HG03103 (cell line): ENCODE data around the gene NUDT4.

Experiments used
- ATAC-seq: cut with Tn5 transposase; IDR thresholded peaks from one replicate; pipeline ENCODE4 v1.9.1; 2021; ENCODE audit warnings: low read depth; ENCODE audit not compliant: unreplicated experiment

The NUDT4 gene

DNA sequence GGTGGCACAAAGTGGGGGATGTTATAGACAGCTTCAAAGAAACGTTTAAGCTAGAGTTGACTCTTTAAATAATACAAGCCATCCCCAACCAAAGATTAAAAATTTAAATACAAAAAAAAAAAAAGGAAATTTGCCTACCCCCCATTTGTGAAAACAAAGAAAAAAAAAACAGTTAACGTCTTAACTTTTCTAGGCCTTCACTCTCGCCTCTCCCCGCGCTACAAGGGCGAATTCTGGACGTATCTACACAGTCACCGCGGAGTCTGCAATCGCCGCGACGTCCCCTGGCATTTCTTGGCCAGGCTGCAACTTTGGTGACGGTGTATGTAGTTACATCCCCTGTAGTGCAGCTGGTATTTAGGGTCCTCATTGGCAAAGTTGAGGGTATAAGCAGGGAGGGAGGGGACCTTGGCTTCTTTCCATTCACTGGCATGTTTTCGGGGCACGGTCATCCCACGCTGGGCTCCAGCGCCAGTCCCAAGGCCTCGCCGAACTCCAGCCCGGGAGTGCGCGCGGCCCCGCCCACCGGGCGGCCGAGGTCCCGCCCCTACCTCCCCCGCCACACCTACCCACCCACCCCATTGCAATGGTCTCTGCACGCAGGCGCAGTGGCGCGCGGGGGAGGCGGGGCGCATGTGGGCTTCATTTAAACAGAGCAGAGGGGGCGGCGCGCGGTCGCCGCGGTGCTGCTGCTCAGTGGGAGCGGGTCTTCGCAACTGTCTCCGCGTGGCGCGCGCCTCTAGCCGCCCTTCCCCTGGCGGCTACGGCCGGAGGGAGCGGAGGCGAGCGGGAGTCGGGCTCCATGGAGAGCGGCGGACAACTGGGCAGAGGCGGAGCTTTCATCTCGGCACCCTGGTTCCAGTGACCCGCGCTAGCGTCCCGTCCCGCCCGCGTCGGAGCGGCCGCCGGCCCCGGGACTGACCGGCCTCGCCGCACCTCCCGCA is at the start of gene NUDT4:
Gene NUDT4, plus strand, starts transcription at position 674 of the 944 bp plus-strand sequence. CDS start 398 bp downstream, outside the sequence.
- peak; percentile 65 for ATAC-seq

DNA sequence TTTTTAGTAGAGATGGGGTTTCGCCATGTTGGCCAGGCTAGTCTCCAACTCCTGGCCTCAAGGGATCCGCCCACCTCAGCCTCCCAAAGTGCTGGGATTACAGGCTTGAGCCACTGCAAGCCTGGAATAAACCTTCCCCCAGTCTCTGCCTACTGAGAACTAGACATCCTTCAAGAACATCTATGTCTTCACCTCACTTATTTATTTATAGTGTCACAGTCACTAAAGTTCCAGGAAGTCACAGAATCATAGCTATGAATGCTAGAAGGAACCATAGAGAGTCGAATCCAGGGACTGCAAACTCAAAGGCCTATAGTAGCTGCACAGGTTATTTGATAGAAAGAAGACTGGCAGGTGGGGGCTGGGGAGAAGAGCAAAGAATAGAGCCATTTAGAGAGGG is 44.7 kb upstream of the NUDT4 start:
- ATAC-seq: no peak

- no peak for ATAC-seq
These were observed 43.9 kb upstream of the NUDT4 start for GRCh38 chr12:93333828-93334227.

GRCh38 chr12:93335603-93336162 is 42.0 kb upstream of the NUDT4 start:
- ATAC-seq: no peak

GRCh38 chr12:93336291-93336741 is 41.4 kb upstream of the NUDT4 start:
- ATAC-seq: no peak

DNA sequence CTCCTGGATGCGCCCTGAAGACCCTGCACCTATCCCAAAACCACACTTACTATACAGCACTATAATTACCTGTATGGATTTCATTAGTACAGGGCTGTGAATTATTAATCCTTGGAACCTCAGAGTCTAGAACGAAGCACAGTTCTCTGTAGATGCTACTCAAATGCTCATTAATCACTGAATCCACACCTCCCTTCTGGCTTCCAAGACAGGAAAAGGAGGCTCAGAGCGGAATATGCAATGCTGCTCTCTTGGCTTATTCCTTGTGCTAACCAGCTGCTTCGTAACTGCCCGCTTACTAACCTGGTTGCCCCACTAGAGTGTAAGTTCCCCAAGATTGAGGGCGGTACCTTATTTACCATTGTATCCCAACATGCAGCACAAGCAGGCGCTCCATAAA is 39.1 kb upstream of the NUDT4 start:
- ATAC-seq: no peak

GRCh38 chr12:93339695-93340094 is 38.0 kb upstream of the NUDT4 start:
- no peak for ATAC-seq

- ATAC-seq: no peak
These were observed 36.2 kb upstream of the NUDT4 start for GRCh38 chr12:93341409-93342049.

GRCh38 chr12:93347054-93347785 is 30.5 kb upstream of the NUDT4 start:
- no peak for ATAC-seq

GRCh38 chr12:93348575-93349435 is 28.9 kb upstream of the NUDT4 start:
- ATAC-seq: no peak

DNA sequence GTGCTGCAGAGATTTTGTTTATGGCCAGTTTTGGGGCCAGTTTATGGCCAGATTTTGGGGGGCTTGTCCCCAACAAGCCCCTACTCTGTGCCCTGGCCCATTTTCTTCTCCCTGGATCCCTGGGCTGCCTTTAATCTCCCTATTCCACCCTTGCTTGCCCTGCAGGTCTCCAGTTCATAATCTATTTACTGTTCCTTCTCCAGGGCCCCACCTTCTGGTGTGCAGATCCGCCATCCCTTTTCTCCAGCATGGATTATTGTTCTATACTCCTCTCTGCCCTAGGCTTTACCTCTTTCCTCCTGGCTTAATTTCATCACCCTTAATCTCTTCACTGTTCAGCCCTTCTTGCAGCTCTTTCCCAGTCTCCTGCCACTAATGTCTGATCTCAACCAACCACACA is 26.0 kb upstream of the NUDT4 start:
- ATAC-seq: no peak

DNA sequence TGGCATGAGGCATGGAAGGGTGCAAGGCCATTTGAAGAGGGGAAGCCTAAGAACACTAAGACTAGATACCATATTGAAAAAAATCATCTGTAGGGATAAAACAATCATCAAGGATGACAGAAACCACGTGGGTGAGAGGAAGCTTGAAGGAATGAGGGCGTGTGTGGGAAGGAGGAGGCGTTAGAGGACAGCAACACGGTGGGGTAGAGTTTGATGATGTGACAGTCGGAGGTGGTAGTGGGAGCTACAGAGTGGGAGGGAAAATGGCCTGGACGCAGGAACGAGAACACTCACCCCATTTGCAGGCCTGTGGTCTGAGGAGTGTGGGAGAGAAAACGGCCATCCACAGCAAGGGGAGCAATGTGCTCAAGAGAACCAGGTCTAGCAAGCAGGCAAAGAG is 25.4 kb upstream of the NUDT4 start:
- ATAC-seq: no peak

DNA sequence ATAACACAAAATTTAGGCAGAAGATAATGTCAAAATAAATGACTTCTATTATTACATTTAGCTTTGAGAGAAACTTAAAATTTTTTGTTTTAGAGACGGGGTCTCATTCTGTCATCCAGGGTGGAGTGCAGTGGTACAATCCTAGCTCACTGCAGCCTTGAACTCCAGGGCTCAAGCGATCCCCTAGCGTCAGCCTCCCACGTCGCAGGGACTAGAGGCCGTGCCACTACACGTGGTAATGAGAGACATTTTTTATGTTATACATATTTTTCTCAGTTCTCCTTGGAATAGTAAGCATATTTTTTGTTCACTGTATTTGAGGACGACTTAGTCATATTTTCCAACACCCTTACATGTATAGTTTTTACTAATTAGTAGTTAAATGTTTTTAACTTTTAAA is 21.5 kb upstream of the NUDT4 start:
- ATAC-seq: no peak

- ATAC-seq: no peak
These were observed 19.7 kb upstream of the NUDT4 start for GRCh38 chr12:93358058-93358457.

DNA sequence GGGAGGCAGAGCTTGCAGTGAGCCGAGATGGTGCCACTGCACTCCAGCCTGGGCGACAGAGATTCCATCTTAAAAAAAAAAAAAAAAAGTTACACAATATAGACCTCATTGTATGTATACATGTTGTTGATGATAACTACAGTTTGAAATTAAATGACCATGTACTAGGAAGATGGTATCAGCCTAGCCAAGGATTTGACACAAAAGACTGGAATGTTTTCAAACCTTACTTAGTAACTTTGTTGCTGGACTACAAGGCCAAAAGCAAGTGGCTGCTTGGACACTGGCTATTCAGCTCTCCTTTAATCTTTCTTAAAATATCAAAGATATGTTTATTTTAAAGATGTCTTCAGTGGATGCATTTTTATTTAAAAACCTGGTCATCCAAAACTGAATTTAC is 18.9 kb upstream of the NUDT4 start:
- no peak for ATAC-seq

DNA sequence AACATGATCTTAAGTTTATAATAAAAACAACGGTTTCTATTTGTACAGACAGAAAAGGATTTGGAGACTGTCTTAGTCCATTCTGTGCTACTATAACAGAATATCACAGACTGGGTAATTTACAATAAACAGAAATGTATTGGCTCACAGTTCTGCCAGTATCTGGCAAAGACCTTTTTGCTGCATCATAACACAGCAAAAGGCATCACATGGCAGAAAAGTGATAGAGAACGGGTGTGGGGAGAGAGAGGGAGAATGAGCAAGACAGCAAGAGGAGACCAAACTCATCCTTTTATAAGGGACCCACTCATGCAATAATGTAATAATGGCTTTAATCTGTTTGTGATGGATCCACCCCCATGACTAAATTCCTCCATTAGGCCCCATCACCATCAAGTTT is 17.0 kb upstream of the NUDT4 start:
- ATAC-seq: no peak

DNA sequence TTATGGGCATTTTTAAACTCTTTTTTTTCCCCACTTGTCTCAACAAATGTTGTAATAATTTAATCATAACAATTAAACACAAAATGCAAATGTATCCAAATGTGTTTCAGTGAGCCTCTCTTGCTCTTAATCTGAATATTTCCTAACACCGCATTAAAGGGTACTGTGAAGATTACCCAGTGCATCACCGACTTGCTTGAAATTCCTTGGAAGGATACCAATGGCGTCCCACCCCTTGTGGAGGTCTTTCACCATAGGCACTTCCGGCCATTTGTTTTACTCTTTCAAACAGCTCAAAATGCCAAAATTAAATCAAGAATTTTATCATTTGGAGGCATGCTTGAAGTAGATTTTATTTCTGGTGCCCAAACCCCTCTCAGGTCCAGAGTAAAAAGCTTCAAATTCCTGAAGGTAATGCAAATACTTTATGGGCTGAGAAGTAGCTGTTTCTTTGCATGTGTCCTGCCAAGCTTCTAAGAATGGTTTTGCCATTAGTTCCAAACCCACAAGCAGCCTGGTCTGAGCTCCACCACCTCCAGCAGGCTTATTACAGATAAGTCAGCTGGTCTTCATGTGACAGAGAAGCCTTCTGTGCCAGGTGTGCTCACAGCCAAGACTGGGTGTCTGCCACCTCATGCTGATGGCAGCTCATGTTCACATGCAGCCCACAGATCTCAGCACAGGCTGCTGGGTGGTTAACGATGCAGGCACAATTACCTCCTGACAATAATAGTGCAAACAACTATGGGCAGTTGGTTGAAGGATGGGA is 16.4 kb upstream of the NUDT4 start:
- ATAC-seq: no peak

- peak; percentile 74 for ATAC-seq
These were observed 13.9 kb upstream of the NUDT4 start for GRCh38 chr12:93363841-93364297.
